GM19239 (cell line): ENCODE results near the gene WDR93.
"Not testable (repeated sequence)": the region's sequence is repeated elsewhere in the genome, so short reads cannot be mapped to it uniquely, and the experiment has no call there.

Experiments used
- DNase-seq: peaks from one replicate; pipeline ENCODE4 v3.0.0; 2011; ENCODE audit warnings: low spot score; ENCODE audit not compliant: insufficient read length
- FAIRE-seq: peaks from 2 replicates; lab custom pipeline; 2011; peaks lifted over from hg19 to GRCh38; lab: Jason Lieb, UNC

The WDR93 gene

GRCh38 chr15:89783861-89784685 lies 93.5 kb downstream of the WDR93 start:
- no peak for FAIRE-seq

GRCh38 chr15:89784686-89784960 lies 94.0 kb downstream of the WDR93 start:
- DNase-seq (no peak), FAIRE-seq (no peak)

More at GRCh38 chr15:89783861-89784685, 93.5 kb downstream of the WDR93 start:
- DNase-seq, result no peak

- FAIRE-seq (no peak), DNase-seq (no peak)
These were observed 94.6 kb downstream of the WDR93 start for GRCh38 chr15:89785064-89785773.

DNA sequence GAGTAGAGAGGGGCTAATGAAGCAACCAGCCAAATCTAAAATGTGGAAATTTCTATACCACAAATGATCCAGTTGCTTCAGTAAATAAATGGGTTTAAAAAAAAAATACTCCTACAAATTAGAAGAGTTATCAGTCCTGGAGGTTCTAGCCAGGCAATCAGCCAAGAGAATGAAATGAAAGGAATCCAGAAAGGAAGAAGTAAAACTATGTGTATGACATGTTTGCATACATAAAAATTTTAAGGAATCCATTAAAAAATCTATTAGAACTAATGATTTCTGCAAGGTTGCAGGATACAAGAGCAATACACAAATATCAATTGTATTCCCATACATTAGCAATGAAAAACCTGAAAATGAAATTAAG lies 95.1 kb downstream of the WDR93 start:
- FAIRE-seq (no peak), DNase-seq (no peak)

- DNase-seq (no peak), FAIRE-seq (no peak)
These were observed 97.3 kb downstream of the WDR93 start for GRCh38 chr15:89787944-89788343.

DNA sequence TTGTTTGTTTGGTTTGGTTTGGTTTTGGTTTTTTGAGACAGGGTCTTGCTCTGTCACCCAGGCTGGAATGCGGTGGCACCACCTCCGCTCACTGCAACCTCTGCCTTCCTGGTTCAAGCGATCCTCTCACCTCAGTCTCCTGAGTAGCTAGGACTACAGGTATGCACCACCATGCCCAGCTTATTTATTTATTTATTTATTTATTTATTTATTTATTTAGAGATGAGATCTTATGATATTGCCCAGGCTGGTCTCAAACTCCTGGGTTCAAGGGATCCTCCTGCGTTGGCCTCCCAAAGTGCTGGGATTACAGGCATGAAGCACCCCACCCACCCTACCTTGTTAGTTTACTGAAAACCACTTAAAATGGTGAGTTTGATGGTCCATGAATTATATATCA lies 98.0 kb downstream of the WDR93 start:
- not testable (repeated sequence) for FAIRE-seq, DNase-seq

DNA sequence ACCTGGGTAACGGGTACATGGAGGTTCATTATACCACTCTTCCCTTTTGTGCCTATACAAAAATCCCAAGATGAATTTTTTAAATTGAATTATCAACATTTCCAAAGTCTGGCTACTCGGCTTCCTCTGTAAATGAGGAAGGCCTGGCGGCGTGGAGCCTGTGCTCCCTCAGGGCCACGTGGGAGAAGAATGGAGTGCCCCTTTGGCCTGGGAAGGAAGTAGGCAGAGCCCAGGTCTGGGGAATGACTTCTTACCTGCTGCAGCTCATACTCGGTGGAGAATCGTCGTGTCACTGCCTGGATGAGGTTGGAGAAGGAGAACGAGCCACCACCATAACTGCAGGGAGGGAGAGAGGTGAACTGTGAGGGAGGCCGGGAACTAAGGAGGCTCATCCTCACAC lies 99.6 kb downstream of the WDR93 start:
- FAIRE-seq, result no peak
- no peak for DNase-seq

GRCh38 chr15:89790661-89791060 lies 100.0 kb downstream of the WDR93 start:
- no peak for DNase-seq
- no peak for FAIRE-seq

DNA sequence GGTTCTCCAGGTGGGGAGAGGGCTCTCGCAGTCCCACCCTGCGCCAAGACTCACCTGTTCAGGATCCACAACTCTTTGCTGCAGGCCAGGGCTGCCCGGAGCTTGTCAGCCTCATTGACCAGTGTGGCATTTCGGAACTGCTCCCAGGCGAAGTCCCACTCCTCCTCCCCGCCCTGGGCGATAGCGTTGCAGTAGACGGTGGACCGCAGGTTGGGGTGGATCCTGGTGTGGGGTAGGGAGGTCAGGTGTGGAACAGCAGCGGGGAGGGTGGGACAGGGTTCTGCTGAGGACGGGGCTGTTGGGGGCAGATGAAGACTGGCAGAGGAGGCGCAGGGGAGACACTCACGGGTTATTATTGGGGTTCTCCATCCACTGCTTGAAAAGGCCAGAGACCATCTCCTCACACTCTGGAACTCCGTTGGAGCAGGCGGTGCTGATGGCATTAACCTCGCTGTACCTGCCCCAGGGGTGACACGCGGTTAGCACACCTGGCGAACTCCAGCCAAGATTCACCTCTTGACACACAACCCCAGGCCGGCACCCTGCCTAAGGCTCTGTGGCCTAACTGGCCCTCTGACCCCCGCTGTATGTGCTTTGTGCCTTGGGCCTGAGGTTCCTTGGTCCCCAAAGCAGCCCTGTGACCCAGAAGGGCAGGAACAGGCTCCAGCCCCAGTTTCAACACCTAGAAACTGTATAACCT lies 101.6 kb downstream of the WDR93 start:
- no peak for DNase-seq

More for the DNA sequence above, 101.6 kb downstream of the WDR93 start:
- no peak for FAIRE-seq
